Measurements from ENCODE around the gene NLGN2. TPM values are rescaled to one million over a fixed set of nuclear protein-coding genes. Genes with fewer than 3 reads are reported as not detected.

Gene NLGN2
- total and polyA plus RNA-seq, 4 donors: 21.5 to 210 (median 111) TPM

GRCh38 chr17:7468804-7469389 is 61.3 kb downstream of the NLGN2 start:
- WGBS (ENCODE audit: insufficient coverage): 83% methylated on average over 5 of the region's 12 CpGs
- H3K27me3 ChIP-seq (ENCODE audit: control insufficient read depth, insufficient read depth, low read length): no peaks in the 10 kb centered on the region

More at GRCh38 chr17:7468804-7469389, 61.3 kb downstream of the NLGN2 start:
- peaks cover 17% of the 10 kb centered on the region for H3K4me1 ChIP-seq (ENCODE audit: control insufficient read depth, insufficient read depth, low read length)
- no peak for DNase-seq (ENCODE audit: low read depth in 4 of 6, low spot score in 6 of 6)
- H3K4me3 ChIP-seq (ENCODE audit: low read depth, low read length): no peak overlapping the region
- H3K9me3 ChIP-seq (ENCODE audit: control insufficient read depth, insufficient read depth, low read length): no peaks in the 10 kb centered on the region
- peaks cover 40% of the 10 kb centered on the region for H3K36me3 ChIP-seq (ENCODE audit: control insufficient read depth, insufficient read depth, low read length)
- H3K27ac ChIP-seq (ENCODE audit: low read depth, low read length): no peak overlapping the region

Other genes starting within 250 kb of the NLGN2 start
Only the 30 nearest of the 39 such genes appear.
- gene DVL2, start 173.3 kb upstream of the NLGN2 start, total RNA-seq: 10 to 100 TPM; 31.7 to 46.6 TPM
- 10 to 100 TPM; 47.9 to 59.7 TPM for gene DVL2, start 173.3 kb upstream of the NLGN2 start, polyA plus RNA-seq (ENCODE audit: insufficient read length in 2 of 2)
- gene PHF23, start 168.4 kb upstream of the NLGN2 start, total RNA-seq: 10 to 100 TPM; 26.2 to 49.0 TPM
- 10 to 100 TPM; 50.2 to 53.2 TPM for gene PHF23, start 168.4 kb upstream of the NLGN2 start, polyA plus RNA-seq (ENCODE audit: insufficient read length in 2 of 2)
- 100 to 1,000 TPM; 196 to 481 TPM for gene GABARAP, start 165.4 kb upstream of the NLGN2 start, total RNA-seq
- gene GABARAP, start 165.4 kb upstream of the NLGN2 start, polyA plus RNA-seq (ENCODE audit: insufficient read length in 2 of 2): 100 to 1,000 TPM; 431 to 461 TPM
- gene CTDNEP1, start 156.1 kb upstream of the NLGN2 start, total RNA-seq: 10 to 100 TPM; 44.4 to 47.9 TPM
- gene CTDNEP1, start 156.1 kb upstream of the NLGN2 start, polyA plus RNA-seq (ENCODE audit: insufficient read length in 2 of 2): 100 to 1,000 TPM; 177 to 181 TPM
- gene ELP5, start 155.6 kb upstream of the NLGN2 start, total RNA-seq: 10 to 100 TPM; 24.9 to 47.7 TPM
- 10 to 100 TPM; 49.8 to 52.2 TPM for gene ELP5, start 155.6 kb upstream of the NLGN2 start, polyA plus RNA-seq (ENCODE audit: insufficient read length in 2 of 2)
- 1 to 10 TPM in 1 of 2 donors, under 1 TPM in 1; 0.79 to 2.3 TPM for gene CLDN7, start 145.4 kb upstream of the NLGN2 start, total RNA-seq
- 1 to 10 TPM; 1.3 TPM for gene CLDN7, start 145.4 kb upstream of the NLGN2 start, polyA plus RNA-seq (ENCODE audit: insufficient read length in 2 of 2)
- gene SLC2A4, start 126.1 kb upstream of the NLGN2 start, total RNA-seq: 1 to 10 TPM in 1 of 2 donors, under 1 TPM in 1; 0.59 to 1.9 TPM
- under 1 TPM; 0.48 to 0.78 TPM for gene SLC2A4, start 126.1 kb upstream of the NLGN2 start, polyA plus RNA-seq (ENCODE audit: insufficient read length in 2 of 2)
- gene YBX2, start 113.2 kb upstream of the NLGN2 start, total RNA-seq: 1 to 10 TPM in 1 of 2 donors, under 1 TPM in 1; 0.50 to 1.0 TPM
- 1 to 10 TPM; 4.2 to 6.9 TPM for gene YBX2, start 113.2 kb upstream of the NLGN2 start, polyA plus RNA-seq (ENCODE audit: insufficient read length in 2 of 2)
- gene EIF5A, start 100.2 kb upstream of the NLGN2 start, total RNA-seq: 100 to 1,000 TPM; 146 to 202 TPM
- 100 to 1,000 TPM; 366 to 375 TPM for gene EIF5A, start 100.2 kb upstream of the NLGN2 start, polyA plus RNA-seq (ENCODE audit: insufficient read length in 2 of 2)
- gene GPS2, start 92.5 kb upstream of the NLGN2 start, total RNA-seq: 10 to 100 TPM; 19.2 to 65.5 TPM
- 10 to 100 TPM; 98.3 to 99.4 TPM for gene GPS2, start 92.5 kb upstream of the NLGN2 start, polyA plus RNA-seq (ENCODE audit: insufficient read length in 2 of 2)
- 10 to 100 TPM; 28.6 TPM for gene NEURL4, start 78.5 kb upstream of the NLGN2 start, total RNA-seq
- gene NEURL4, start 78.5 kb upstream of the NLGN2 start, polyA plus RNA-seq (ENCODE audit: insufficient read length in 2 of 2): 10 to 100 TPM; 43.9 to 56.4 TPM
- 10 to 100 TPM in 1 of 2 donors, 1 to 10 TPM in 1; 4.6 to 13.7 TPM for gene ACAP1, start 71.3 kb upstream of the NLGN2 start, total RNA-seq
- 10 to 100 TPM; 13.8 to 18.1 TPM for gene ACAP1, start 71.3 kb upstream of the NLGN2 start, polyA plus RNA-seq (ENCODE audit: insufficient read length in 2 of 2)
- 10 to 100 TPM in 1 of 2 donors, 1 to 10 TPM in 1; 5.6 to 10.4 TPM for gene KCTD11, start 55.7 kb upstream of the NLGN2 start, total RNA-seq
- gene KCTD11, start 55.7 kb upstream of the NLGN2 start, polyA plus RNA-seq (ENCODE audit: insufficient read length in 2 of 2): 10 to 100 TPM; 12.6 to 13.5 TPM
- not detected for gene TMEM95, start 52.7 kb upstream of the NLGN2 start, total RNA-seq
- not detected for gene TMEM95, start 52.7 kb upstream of the NLGN2 start, polyA plus RNA-seq (ENCODE audit: insufficient read length in 2 of 2)
- gene TNK1, start 26.8 kb upstream of the NLGN2 start, total RNA-seq: 1 to 10 TPM in 1 of 2 donors, under 1 TPM in 1; 0.79 to 1.5 TPM
- gene TNK1, start 26.8 kb upstream of the NLGN2 start, polyA plus RNA-seq (ENCODE audit: insufficient read length in 2 of 2): 1 to 10 TPM; 3.4 to 4.6 TPM
- 10 to 100 TPM in 1 of 2 donors, 1 to 10 TPM in 1; 8.0 to 21.7 TPM for gene PLSCR3, start 13.3 kb upstream of the NLGN2 start, total RNA-seq
- 10 to 100 TPM; 29.3 to 38.8 TPM for gene PLSCR3, start 13.3 kb upstream of the NLGN2 start, polyA plus RNA-seq (ENCODE audit: insufficient read length in 2 of 2)
- gene TMEM256, start 3.7 kb upstream of the NLGN2 start, total RNA-seq: 100 to 1,000 TPM in 1 of 2 donors, 10 to 100 TPM in 1; 70.9 to 130 TPM
- 10 to 100 TPM; 48.6 to 54.7 TPM for gene TMEM256, start 3.7 kb upstream of the NLGN2 start, polyA plus RNA-seq (ENCODE audit: insufficient read length in 2 of 2)
- not detected for gene SPEM1, start 12.5 kb downstream of the NLGN2 start, total RNA-seq
- under 1 TPM in 1 of 2 donors, not detected in 1; 0.29 TPM for gene SPEM1, start 12.5 kb downstream of the NLGN2 start, polyA plus RNA-seq (ENCODE audit: insufficient read length in 2 of 2)
- gene SPEM2, start 17.8 kb downstream of the NLGN2 start, total RNA-seq: not detected
- under 1 TPM; 0.23 to 0.67 TPM for gene SPEM2, start 17.8 kb downstream of the NLGN2 start, polyA plus RNA-seq (ENCODE audit: insufficient read length in 2 of 2)
- gene SPEM3, start 21.0 kb downstream of the NLGN2 start, total RNA-seq: not detected
- under 1 TPM in 1 of 2 donors, not detected in 1; 0.05 TPM for gene SPEM3, start 21.0 kb downstream of the NLGN2 start, polyA plus RNA-seq (ENCODE audit: insufficient read length in 2 of 2)
- gene TMEM102, start 27.6 kb downstream of the NLGN2 start, total RNA-seq: 1 to 10 TPM in 1 of 2 donors, under 1 TPM in 1; 0.69 to 1.3 TPM
- 1 to 10 TPM; 2.1 to 2.4 TPM for gene TMEM102, start 27.6 kb downstream of the NLGN2 start, polyA plus RNA-seq (ENCODE audit: insufficient read length in 2 of 2)
- gene FGF11, start 31.7 kb downstream of the NLGN2 start, total RNA-seq: 10 to 100 TPM; 11.2 to 25.7 TPM
- 10 to 100 TPM; 32.8 to 42.2 TPM for gene FGF11, start 31.7 kb downstream of the NLGN2 start, polyA plus RNA-seq (ENCODE audit: insufficient read length in 2 of 2)
- 10 to 100 TPM; 19.1 to 25.9 TPM for gene CHRNB1, start 37.2 kb downstream of the NLGN2 start, total RNA-seq
- 10 to 100 TPM; 20.9 TPM for gene CHRNB1, start 37.2 kb downstream of the NLGN2 start, polyA plus RNA-seq (ENCODE audit: insufficient read length in 2 of 2)
- gene ZBTB4, start 71.8 kb downstream of the NLGN2 start, total RNA-seq: 10 to 100 TPM; 19.8 to 32.6 TPM
- 10 to 100 TPM; 59.6 to 60.6 TPM for gene ZBTB4, start 71.8 kb downstream of the NLGN2 start, polyA plus RNA-seq (ENCODE audit: insufficient read length in 2 of 2)
- not detected for gene SLC35G6, start 73.6 kb downstream of the NLGN2 start, total RNA-seq
- gene SLC35G6, start 73.6 kb downstream of the NLGN2 start, polyA plus RNA-seq (ENCODE audit: insufficient read length in 2 of 2): 1 to 10 TPM in 1 of 2 donors, under 1 TPM in 1; 0.40 to 1.4 TPM
- gene POLR2A, start 76.5 kb downstream of the NLGN2 start, total RNA-seq: 10 to 100 TPM; 50.3 to 61.9 TPM
- 10 to 100 TPM; 90.9 to 92.7 TPM for gene POLR2A, start 76.5 kb downstream of the NLGN2 start, polyA plus RNA-seq (ENCODE audit: insufficient read length in 2 of 2)
- 10 to 100 TPM in 1 of 2 donors, 1 to 10 TPM in 1; 5.6 to 15.5 TPM for gene TNFSF12, start 141.2 kb downstream of the NLGN2 start, total RNA-seq
- 10 to 100 TPM; 23.5 to 31.4 TPM for gene TNFSF12, start 141.2 kb downstream of the NLGN2 start, polyA plus RNA-seq (ENCODE audit: insufficient read length in 2 of 2)
- 1 to 10 TPM; 1.8 to 4.9 TPM for gene TNFSF13, start 150.9 kb downstream of the NLGN2 start, total RNA-seq
- 1 to 10 TPM; 4.2 to 4.5 TPM for gene TNFSF13, start 150.9 kb downstream of the NLGN2 start, polyA plus RNA-seq (ENCODE audit: insufficient read length in 2 of 2)
- 10 to 100 TPM; 50.1 to 71.5 TPM for gene SENP3, start 154.1 kb downstream of the NLGN2 start, total RNA-seq
- gene SENP3, start 154.1 kb downstream of the NLGN2 start, polyA plus RNA-seq (ENCODE audit: insufficient read length in 2 of 2): 10 to 100 TPM; 64.2 TPM
- 10 to 100 TPM; 13.3 to 44.6 TPM for gene CD68, start 171.8 kb downstream of the NLGN2 start, total RNA-seq
- gene CD68, start 171.8 kb downstream of the NLGN2 start, polyA plus RNA-seq (ENCODE audit: insufficient read length in 2 of 2): 10 to 100 TPM; 48.9 to 52.1 TPM

Data from spinal cord (tissue), 10 donors.